Inferior parietal cortex (tissue), 1 donor: ENCODE measurements around the gene NES.

Source experiments
- DNase-seq: peaks from one replicate; pipeline ENCODE4 v3.0.0-alpha.2; 2016; ENCODE audit errors: extremely low spot score

Gene NES, protein sequence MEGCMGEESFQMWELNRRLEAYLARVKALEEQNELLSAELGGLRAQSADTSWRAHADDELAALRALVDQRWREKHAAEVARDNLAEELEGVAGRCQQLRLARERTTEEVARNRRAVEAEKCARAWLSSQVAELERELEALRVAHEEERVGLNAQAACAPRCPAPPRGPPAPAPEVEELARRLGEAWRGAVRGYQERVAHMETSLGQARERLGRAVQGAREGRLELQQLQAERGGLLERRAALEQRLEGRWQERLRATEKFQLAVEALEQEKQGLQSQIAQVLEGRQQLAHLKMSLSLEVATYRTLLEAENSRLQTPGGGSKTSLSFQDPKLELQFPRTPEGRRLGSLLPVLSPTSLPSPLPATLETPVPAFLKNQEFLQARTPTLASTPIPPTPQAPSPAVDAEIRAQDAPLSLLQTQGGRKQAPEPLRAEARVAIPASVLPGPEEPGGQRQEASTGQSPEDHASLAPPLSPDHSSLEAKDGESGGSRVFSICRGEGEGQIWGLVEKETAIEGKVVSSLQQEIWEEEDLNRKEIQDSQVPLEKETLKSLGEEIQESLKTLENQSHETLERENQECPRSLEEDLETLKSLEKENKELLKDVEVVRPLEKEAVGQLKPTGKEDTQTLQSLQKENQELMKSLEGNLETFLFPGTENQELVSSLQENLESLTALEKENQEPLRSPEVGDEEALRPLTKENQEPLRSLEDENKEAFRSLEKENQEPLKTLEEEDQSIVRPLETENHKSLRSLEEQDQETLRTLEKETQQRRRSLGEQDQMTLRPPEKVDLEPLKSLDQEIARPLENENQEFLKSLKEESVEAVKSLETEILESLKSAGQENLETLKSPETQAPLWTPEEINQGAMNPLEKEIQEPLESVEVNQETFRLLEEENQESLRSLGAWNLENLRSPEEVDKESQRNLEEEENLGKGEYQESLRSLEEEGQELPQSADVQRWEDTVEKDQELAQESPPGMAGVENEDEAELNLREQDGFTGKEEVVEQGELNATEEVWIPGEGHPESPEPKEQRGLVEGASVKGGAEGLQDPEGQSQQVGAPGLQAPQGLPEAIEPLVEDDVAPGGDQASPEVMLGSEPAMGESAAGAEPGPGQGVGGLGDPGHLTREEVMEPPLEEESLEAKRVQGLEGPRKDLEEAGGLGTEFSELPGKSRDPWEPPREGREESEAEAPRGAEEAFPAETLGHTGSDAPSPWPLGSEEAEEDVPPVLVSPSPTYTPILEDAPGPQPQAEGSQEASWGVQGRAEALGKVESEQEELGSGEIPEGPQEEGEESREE (N-terminal part only)

DNA sequence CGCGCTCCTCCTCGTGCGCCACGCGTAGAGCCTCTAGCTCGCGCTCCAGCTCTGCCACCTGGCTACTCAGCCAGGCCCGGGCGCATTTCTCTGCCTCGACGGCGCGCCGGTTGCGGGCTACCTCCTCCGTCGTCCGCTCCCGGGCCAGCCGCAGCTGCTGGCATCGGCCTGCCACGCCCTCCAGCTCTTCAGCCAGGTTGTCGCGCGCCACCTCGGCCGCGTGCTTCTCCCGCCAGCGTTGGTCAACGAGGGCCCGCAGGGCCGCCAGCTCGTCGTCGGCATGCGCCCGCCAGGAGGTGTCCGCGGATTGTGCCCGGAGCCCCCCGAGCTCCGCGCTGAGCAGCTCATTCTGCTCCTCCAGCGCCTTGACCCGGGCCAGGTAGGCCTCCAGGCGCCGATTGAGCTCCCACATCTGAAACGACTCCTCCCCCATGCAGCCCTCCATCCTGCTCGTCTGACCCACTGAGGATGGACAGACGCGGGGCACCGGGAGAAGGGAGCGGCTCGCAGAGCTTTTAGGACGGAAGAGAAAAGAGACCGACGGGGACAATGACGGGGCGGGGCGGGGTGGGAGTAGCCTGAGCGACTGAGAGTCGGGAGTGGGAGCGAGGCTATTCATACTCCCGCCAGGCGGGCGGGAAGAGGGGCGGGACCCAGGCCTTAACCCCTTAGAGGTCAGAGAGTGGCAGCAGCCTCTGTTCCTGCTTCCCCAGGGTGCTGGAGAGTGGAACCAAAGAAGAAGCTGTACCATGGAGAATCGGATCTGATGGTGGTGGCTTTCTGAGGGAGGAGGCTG lies at the start of gene NES:
TSS of gene NES (minus strand) at position 588 of the 796 bp plus-strand sequence. CDS start at position 445, 143 bp downstream.
- DNase-seq, result no peak

DNA sequence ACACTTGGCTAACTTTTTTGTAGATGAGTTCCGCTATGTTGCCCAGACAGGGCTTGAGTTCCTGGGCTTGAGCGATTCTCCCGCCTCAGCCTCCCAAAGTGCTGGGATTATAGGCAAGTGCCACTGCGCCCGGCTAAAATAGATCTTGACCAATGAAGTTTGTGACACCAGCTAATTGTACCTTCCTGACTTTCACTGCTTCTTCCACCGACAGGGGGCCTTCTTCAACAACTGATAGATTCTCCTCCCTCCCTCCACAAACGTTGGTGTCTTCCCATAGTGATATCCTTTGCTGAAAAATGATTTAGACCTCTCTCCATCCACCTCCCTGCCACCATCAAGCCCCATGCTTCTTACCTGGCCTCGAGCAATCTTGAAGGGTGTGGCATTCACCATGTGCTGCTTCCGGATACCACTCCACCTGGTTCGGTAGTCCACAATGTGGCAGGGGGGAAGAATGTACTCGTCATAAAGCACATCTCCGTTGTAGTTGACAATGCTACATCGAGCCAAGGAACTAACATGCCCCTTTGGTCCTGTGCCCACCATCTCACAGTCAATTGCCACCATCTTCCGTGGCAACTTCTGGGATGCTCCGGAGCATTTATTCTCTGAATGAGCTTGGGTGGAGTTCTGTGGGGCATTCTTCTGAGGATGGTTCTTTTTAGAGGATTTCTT lies 49.5 kb upstream of the NES start:
- DNase-seq, result no peak

DNA sequence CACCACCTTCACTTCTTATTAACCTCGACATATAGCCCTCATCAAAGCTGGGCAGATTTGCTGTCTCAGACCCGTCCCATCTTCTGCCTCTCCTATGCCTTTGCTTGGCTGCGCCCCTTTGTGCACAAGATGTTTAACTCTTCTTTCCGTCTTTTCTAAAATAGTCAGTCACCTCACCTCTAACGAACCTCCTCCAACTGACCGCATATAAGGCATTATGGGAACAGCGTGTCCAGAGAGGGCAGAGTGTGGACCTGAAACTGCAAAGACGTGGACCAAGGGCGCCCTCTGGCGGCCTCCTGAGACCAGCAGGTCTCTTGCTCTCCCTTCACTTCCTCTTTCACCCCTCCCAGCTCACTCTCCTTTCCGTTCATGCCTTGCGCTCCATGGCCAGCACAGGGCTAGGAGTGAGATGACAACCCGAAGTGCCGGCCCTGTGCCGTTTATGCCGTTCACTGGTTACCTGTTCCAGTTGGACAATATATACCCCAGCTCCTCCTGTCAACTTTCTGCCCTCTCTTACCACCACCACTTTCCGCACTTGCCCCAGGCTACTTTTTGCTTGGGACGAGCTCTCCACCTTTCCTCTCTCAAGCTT lies 48.6 kb upstream of the NES start:
- peak; percentile 89 for DNase-seq

DNA sequence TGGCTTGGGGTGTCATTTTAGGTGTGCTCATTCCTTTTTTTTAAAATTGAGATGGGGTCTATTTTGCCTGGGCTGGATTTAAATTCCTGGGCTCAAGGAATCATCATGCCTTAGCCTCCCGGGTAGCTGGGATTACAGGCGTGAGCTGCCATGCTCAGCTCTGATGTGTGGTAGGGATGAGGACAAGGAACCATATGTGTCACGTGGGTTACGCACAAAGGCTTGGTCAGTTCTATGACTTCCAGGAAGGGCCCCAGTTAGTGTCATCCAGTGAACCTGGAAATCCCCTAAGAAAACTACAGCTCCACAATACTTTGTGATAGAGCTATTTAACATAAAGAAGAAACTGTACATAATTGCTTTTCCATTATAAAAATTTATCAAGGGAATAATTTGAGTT lies 44.3 kb upstream of the NES start:
- no peak for DNase-seq

DNA sequence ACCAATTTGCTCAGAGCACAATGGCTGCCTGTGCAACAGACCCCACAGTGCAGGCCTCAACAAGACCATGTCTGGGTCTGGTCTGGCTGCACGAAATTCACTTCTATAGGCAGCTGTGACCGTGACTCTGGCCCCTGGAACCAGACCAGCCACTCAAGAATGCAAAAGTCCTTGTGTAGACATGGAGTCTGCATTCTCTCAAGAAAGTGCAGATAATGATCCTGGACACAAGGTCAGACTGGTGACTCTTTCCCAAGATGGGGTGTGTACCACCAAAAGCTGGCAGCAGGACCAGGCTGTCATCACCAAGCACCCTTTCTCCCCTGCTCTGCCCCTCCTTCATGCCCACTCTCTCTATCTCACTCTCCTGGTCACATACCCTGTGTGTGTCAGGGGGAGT lies 43.9 kb upstream of the NES start:
- no peak for DNase-seq

DNA sequence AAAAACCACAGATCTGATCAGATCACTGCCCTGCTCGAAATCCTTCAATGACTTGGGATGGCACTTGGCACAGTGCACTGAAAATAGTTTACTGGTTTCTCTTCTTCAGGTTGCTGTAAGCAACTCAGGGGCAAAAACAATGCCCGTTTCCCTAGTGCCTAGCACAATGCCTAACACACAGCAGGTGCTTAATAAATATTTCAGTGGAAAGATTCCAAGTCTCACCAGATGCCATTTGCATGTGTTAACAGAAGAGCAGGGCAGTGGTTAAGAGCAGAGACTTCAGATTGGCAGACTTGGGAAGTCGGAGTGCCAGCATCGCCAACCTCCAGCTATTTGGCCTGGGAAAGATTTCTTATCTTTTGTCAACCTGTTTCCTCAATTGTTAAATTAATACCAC lies 40.1 kb upstream of the NES start:
- DNase-seq, result no peak

DNA sequence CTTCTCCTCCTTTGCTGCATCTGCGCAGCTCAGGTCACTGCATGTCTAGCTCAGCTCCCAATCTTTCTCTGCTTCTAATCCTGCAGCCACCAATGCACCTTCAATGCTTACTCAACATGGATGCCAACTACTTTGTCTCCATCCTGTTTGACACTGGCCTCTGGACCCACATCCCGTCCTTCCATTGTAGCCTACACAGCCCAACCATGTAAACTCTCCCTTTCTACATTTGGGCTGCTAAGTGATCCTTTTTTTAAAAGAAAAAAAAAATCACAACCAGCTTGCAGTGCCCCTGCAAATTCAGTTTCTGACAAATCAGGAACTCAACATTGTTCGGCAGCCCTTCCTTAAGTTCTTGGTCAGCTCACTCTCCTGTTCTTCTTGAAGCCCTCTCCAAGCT lies 37.6 kb upstream of the NES start:
- no peak for DNase-seq

DNA sequence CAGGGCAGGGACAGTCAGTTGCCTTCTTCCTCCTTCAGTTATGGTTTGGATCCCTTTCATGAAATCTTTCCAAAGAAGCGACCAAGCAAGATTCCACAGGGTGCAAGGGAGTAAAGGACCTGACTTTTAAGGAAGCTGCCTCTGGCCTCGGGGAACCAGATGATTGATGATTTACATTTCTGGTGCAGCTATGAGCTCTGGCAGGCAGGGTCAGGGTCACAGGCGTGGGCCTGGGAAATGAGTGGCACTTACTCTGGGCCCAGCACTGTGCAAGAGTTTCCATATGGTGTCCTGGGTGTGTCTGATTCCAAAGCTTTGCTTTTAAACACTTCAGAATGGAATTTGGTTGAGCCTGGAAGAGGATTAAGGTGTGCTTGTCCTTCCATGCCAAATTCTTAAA lies 35.4 kb upstream of the NES start:
- DNase-seq, result no peak

DNA sequence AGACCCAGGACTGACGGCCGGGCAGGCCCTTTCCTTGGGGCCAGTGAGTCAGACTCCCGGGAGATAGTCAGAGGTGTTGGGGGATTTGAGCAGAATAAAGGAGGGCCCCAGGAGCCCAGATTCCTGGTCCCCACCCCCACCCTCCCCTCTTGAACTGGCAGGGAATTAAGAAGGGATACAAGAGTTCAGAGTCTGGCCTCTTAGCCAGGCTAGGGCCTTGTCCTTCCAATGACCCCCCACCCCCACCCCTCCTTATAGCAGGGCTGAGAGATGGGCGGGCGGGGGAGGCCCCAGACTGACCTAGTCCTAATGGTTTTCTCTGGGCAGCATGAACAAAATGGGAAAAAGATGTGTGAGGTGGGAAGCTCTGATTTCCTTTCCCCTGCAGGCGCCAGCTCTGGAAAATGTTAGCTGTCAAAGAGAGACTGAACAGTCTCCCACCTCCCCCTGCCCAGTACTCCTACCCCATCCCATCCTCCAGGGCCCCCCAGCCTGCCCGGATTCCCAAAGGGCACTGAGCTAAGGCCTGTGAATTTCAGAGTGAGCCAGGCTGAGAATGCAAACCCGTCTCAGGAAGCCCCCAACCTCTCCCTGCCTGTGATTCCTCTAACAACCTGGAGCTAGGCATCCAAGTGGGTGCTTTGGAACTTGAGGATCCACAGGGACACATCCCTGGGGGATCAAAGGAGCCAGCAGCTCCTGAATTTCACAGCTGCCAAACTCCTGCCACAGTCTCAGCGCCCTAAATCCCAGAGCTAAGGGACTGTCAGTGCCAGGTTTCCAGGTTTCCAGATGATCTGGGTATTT lies 34.0 kb upstream of the NES start:
- no peak for DNase-seq

DNA sequence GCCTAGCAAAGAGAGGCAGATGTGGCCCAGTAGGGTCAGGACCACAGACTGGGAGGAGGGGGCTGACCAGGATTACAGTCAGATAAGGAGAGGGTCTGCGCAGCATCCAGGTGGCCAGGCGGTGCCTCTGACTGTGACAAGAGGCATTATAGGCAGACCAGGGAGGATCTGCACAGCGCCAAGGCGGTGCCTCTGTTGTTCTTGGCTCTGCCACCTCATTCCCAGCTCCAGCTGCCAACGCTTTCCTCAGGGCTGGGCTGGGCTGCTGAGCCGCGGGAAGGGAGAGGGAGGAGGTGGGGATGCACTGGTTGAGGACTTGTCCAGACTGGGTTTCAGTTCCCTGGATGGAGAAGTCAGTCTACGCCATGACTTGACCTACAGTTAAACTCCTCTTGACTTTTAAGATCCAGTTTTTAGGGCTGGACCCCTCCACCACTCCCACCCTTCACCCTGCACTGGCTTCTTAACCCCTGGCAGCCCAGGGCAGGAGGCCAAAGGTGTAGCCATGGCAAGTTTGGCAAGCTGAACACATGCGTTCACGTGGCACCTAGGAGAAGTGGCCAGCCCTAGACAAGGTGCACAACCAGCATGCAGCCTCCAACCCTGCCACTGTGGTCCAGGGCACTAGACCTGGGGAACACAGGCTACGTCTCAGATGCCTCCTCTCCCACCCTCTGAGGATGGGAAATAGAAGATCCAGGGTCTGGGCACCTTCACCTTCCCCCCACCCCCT lies 32.7 kb upstream of the NES start:
- DNase-seq, result no peak

DNA sequence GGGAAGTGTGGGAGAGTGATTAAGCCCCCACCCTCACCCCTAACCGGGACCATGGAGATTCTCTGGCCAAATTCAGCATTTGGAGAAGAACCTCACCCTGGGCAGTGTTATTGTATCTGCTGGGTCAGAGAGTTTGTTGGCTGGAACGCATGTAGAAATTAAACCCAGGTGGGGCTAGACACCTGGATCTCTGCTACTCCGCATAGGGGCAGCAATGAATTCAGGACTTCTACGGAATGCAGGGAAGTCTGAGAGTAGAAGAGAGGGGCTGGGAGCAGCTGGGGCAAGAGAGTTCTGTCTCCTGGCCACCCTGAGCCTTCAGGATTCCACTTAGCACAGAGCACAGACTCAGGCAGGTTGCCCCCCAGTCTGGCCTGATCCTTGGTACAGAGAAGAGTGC lies 31.8 kb upstream of the NES start:
- no peak for DNase-seq

DNA sequence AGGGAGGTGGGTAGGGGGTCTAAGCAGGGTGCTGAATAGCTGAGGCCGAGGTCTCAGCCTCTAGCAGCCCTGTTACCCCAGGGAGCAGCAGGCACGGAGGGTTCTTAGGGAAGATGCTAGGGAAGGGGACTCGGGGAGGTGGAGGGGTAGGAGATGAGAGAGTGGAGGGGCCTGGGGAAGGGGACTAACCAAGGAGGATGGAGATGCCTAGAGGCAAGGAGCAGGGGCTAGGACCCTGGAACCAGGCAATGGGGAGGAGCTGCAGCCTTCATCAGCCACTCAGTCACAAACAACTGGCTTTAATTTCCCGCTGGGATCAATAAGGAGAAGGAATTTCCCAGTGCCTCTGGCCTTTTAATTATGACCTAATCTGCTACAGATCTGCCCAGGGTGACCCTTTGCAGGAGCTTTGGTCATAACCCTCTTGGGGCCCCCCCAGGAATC lies 31.0 kb upstream of the NES start:
- no peak for DNase-seq

DNA sequence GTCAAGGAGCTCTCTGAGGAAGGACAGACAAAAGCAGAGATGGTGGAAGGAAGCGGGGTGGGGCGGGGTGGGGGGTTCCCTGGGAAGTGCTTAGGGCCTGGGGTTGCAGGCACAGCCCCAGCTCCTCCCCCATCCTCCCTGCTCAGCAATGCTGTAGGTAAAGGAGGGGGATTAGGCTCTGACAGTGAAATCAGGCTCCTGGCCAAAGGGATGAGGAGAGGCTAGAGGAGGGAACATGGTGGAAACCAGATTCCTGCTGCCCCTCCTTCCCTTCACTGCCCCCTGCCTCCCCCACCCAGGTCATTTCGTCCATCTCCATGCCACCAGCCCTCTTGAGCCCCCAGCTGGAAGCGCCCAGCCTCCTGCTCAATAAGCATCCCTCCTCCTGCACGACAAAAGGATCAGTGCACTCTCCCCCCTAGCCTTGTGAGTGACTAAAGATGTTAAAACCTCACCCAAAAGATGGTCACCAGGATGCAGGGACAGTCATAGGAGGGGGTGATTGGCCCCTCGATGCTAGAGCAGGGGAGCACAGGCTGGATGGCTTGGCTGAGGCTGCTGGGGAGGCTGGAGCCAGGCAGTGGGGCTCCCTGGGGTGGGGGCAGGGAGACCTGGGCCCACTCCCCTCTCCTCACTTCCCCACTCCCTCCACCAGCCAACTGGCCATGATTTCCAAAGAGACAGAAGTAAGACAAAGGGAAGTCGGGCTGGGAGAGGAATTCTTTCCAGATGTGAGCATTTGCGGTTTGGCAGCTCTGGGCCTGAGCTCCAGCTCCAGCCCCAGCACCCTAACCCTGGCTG lies 30.4 kb upstream of the NES start:
- DNase-seq, result no peak

DNA sequence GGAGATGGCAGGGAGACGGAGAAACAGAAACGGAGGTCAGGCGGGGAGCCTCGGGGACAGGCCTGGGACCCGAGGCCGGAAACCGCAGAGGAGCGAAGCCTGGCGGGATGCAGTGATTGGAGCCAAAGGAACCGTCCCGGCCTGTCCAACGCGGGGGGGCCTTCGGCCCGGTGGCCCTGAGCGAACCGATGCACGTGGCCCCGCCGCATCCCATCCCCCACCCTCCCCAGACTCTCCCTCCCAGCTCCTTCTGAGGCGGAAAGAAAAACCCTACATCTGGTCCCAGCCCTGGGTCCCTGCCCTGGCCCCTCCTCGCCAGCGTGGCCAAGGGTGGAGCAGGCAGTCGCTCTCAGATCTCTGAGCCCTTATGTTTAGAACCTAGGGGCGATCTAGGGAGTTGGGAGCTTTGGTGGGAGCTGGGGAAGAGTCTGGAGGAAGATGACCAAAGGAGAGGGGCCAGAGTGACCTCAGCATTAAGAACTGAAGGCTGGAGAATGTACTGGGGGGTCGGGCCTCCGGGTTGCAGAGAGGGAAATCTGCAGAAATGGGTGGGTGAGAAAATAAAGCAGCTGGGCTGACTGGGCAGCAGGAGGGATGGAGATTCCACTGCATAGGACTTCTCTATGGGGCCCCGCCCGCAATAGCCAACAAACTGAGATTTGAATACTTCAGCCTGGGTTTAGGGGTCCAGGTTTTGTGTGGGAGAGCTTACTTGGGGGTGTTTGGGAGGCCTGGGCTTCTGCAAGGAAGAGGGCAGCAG lies 29.6 kb upstream of the NES start:
- DNase-seq, result no peak

DNA sequence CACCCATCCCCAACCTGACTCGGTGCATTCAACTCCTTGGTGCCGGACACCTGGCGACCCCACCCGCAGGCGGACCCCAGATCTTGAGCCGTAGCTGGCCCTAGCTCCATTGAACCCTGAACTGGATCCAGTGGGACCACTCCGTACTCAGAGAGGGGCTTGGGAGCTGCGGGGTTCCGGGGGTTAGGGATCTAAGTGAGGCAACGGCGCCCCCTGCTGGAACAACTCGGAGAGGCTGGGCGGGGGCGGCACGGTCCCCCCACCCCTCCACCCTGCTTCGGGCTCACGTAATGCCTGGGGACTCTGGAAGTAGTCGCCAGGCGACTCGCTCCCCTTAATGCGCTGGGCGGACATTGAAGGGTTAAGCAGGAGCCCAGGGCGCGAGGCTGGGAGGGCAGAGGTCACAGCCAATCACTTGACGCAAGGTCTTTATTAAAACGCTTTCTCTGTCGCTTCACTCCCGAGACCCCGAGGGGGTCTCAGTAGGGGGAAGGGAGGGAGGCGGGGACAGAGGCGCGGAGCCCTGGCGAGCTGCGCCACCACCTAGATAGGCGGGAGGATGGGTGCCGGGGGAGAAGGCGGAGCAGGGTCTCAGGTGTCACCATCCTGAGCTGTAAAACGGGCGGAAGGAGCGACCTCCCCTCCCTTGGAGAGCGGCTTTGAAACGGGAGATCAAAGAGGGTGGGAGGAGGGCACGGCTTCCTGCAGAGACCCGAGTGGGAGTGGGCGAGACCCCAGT lies 28.9 kb upstream of the NES start:
- DNase-seq, result no peak

DNA sequence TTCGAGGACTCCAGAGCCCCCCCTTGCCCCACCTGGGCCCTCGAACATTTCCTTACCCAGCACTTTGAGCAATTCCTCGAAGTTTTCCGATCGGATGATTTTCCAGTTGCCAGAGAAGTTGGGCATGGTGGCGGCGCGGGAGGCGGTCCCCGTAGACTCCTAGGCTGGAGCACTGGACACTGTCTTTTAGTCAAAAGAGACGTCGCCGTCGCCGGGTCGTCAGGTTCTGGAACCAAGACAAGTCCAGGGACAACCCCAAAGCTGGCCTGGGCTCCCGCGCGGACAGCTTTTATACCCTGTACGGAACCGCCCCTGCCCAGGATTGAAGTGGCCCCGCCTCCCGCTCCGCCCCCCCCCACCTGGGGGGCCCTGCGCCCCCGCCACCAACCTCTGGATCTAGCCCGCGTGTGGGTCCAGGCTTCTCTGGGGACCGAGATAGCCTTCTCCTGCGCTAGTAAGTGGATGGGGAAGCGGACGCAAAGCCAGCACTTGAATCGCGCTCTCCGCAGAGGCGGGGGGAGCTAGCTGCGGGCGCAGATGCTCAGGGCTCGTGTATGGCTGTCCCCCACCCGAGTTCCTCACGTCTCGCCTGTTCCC lies 28.2 kb upstream of the NES start, which contains the start of gene CRABP2:
TSS of gene CRABP2 (minus strand) at position 263 of the 597 bp plus-strand sequence. CDS start at position 126, 137 bp downstream.
- DNase-seq, result no peak
